ENCODE results near the gene KMT5B.

KMT5B gene

DNA sequence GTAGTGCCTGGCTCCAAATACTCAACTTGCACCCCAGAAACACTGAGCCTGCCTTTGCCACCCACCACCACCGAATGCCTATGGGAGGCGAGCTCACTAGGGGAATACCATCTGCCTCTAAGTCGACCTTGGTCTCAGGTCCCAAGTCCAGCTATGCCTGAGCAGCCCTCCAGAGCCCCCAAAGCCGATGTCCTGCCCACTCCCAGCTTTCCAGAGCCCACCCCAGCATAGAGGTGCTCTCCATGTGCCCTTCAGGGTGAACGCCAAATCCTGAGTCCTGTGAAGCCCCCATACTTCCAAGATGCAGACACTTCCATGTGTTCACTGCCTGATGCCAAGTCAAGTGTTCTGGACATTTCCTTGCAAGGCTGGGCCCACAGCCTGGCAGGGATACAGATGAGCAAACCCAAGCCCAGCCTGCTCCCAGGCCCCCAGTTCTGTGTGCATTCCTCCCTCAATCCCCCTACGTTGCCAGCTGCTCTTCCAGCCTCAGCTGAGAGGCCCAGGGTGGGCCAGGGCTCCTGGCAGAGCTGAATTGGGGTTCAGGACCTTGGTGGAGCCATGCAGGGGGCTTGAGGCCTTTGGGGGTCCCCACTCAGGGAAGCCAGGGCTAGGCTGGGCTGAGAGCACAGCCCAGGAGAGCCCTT, 2.6 kb upstream of the KMT5B start:
- no peak for DNase-seq

- DNase-seq: no peak
These were observed 2.0 kb upstream of the KMT5B start for GRCh38 chr11:68215087-68215445.

- no peak for DNase-seq
These were observed 1.3 kb upstream of the KMT5B start for GRCh38 chr11:68214173-68215086.

GRCh38 chr11:68213555-68214172, 568 bp upstream of the KMT5B start:
- peak; percentile 63 for DNase-seq

DNA sequence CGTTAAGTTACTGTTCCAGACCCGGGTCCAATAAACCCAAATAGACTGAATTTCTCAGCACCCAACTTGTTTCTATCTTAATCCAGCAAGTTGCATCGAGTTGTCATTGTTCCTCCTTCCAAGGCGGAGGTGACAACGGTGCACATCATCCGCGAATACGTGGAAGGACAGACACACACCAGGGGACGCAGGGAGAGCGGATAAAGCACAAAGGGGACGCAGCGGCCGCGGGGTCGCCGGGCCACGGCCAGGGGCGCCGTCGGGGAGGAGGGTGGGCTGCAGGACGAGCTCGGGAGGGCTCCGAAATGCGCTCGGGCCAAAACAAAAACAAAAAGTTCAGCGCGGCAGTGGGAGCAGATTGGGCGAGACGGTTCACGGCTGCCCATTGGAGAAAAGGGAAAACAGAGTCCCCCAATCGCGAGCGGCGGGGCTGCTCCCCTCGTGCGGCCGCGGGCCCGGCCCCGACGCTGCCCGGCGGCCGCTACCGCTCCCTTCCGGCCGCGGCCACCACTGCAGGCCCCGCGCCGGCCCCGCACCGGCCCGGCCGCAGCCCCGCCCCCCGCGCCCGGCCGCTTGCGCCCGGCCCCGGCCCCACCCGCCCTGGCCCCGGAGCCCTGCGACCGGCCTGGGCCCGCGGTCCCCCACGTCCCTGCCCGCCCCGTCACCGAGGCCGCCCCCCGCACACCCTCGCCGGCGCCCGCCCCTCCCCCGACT, 518 bp downstream of the KMT5B start:
- DNase-seq: peak; percentile 48

DNA sequence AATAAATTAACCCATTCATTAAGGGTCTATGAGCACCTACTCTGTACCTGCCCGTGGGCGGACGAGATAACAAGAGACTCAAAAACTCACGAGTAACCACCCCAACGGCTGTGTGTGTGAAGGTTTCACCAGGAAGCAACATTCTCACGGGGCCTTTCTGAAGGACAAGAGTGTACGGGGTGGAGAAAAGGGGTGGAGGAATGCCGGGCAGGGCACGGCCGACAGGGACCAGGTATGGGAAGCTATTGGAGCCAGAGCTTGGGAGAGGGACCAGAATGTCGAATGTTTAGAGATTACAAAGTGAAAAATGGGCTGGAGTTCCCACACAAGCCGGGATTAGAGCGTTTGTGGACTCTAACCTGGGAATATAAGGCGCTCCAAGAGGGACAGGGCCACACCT, 1.6 kb downstream of the KMT5B start:
- DNase-seq: no peak

- DNase-seq: no peak
These were observed 6.9 kb downstream of the KMT5B start for GRCh38 chr11:68206211-68206610.

GRCh38 chr11:68204402-68204801, 8.7 kb downstream of the KMT5B start:
- DNase-seq: no peak

GRCh38 chr11:68202165-68202564, 10.9 kb downstream of the KMT5B start:
- no peak for DNase-seq

DNA sequence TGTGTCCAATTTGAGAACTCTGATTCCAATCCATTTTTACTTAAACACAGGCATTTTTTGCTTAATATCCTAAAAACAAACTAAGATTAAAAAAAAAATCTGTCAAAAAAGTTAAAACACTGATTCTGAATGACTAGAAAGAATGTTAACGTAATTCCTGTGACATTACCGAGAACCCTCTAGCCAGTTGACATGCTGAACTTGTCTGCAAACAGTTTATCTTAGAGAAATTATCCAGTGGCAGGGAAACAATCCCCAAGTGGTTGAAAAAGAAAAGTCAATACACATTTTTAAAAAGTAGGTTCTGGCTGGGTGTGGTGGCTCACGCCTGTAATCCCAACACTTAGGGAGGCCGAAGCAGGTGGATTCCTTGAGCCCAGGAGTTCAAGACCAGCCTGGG, 11.6 kb downstream of the KMT5B start:
- no peak for DNase-seq

DNA sequence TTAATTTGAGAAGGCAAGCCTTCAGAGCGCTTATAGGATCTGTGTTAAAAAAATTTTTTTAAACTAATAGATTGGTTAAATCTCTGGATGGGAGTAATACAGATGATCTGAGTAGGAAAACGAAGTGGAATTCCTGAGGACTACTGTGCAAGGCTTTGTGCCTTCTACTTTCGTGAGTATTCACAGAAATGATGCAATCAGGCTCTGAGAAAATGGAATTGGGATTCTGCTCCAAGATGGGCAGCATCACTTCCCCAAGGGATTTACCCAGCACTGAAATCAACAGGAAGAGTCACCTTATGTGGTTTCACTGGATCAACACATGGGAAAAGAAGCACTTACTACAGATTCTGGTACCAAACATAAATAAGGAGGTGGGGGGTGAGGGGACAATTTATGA, 12.5 kb downstream of the KMT5B start:
- DNase-seq: no peak

DNA sequence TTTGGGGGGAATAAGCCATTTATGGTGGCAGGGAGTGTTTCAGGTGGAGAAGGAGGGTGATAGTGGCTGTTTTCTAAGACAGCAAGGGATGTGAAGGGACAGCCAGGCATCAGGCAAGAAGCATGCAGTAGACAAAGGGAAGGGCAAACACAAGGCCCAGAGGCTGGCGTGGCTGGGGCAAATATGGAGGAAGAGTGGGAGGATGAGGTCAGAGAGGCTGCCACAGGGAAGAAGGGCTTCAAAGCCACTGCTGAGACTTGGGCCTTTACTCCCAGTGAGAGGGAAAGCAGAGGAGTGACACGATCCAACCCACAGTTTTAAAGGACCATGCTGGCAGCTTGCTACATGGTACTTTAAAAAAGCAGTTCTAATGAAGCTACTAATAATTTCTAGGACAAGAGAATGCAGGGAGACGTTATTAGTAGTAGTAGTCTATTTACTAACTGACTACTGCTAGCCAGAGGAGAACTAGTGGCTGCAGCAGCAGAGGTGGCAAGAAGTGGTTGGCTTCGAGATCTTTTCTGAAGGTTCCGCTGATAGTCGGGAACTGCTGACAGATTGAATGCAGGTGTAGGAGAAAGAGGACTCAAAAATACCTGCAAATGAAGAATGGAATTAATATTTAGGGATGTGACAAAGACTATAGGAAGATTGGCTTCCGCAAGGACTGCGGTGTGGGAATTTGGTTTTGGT, 13.7 kb downstream of the KMT5B start:
- DNase-seq: no peak

GRCh38 chr11:68196219-68196618, 16.9 kb downstream of the KMT5B start:
- DNase-seq: no peak

DNA sequence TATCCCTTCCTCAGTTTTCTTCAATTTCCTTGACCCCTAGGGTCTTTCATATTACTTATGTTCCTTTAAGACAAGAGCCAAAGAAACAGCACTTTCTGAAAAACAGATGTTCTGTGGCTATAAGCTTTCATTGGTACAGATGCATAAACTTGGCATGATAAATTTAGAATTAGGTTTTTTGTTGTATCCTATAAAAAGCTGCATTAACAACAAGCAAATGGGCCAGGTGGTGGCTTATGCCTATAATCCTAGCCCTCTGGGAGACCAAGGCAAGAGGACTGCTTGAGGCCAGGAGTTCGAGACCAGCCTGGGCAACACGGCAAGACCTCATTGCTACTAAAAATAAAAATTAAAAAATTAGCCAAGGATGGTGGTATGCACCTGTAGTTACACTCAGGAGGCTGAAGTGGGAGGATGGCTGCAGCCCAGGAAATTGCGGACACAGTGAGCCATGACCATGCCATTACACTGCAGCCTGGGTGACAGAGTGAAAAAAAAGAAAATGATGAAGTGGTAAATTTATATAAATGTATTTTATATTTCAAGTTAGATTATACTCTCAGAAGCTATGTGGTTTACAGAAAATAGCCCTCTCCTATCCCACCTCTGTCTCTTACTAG, 18.3 kb downstream of the KMT5B start:
- DNase-seq: no peak

GRCh38 chr11:68193018-68193417, 20.1 kb downstream of the KMT5B start:
- DNase-seq: no peak

GRCh38 chr11:68191661-68192579, 21.2 kb downstream of the KMT5B start:
- DNase-seq: no peak

- DNase-seq: no peak
These were observed 23.2 kb downstream of the KMT5B start for GRCh38 chr11:68189888-68190287.

DNA sequence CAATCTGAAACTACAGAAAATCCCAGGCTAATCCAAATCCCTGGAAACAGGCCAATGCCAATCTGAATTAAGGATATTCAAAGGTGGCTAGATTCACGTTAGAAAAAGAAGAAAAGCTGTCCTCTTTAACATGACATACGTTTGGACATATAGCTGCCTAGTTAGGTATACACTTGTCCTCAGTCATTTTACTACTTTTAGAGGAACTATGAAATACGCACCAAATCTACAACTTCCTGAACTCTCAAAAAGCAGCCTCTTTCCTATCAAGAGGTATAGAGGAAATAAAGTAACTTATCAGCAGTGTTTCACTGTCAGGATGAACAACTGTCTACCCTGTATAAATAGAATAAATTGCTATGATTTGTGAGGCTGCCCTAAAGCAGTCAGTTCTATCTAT, 24.0 kb downstream of the KMT5B start:
- DNase-seq: no peak

DNA sequence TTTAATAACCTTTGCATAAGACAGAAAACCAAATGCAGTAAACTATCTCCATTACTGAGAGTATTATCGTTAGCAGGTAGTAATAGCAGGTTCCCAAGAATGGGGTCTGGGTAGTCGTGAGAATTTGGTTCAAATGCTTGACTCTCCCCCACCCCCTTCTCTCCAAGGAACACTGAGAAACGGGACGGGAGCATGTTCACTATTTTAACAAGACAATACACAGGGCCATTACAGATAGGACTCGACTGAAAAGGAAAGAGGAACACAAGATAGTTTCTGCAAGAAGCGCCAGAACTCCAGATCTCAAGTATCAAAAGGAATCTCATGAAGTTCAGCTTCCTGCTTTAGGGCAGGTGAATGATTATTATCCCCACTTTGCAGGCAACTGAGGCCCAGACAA, 27.0 kb downstream of the KMT5B start:
- no peak for DNase-seq

GRCh38 chr11:68181719-68182451, 31.2 kb downstream of the KMT5B start:
- no peak for DNase-seq

Data from NK-92 treated with Interleukin-12 subunit alpha and Interleukin-12 subunit beta, amount 100 ng/mL, for 24 hours (cell line).